ENCODE measurements around the gene BRCC3.

The BRCC3 gene

DNA sequence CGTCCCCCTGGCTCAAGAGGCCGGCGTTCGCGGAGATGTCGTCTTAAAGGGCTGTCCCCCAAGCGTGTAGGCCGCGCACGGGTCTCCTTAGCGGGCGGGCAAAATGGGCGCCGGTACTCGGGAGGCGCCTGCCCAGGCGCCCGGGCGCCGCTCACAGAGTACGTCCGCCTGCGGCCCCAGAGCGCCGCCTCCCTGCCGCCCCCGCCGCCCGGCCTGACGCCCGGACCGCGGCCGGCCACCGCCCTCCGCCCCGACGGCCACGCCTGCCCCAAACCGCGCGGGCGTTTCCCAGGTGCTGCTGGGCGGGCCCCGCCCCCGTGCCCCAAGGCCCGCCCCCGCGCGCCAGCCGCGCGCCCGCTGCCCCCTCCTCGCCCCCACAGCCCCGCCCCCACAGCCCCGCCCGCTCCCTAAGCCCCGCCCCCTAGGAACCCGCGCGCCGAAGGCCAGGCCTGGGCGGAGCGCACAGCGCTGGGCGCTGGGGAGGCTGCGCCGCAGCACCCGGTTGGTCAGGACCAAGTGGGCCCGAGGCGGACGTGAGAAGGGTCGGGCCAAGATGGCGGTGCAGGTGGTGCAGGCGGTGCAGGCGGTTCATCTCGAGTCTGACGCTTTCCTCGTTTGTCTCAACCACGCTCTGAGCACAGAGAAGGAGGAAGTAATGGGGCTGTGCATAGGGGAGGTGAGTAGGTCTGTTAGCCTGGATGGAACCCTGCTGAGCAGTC, at the start of gene BRCC3, which contains the start of the genes CMC4 and MTCP1:
BRCC3 (plus strand) TSS at position 534 of the 719 bp plus-strand sequence; CDS start at position 554, 20 bp downstream.
CMC4 (minus strand) TSS at position 162 of the 719 bp plus-strand sequence. CDS start 7,113 bp downstream, outside the sequence.
MTCP1 (minus strand) TSS at position 162 of the 719 bp plus-strand sequence. CDS start 5,126 bp downstream, outside the sequence.
- DNase-seq (ENCODE audit: low read depth) = peak; percentile 40
- peak within 1 kb of the TSS; percentile 70 for H3K4me3 ChIP-seq (ENCODE audit: low read depth, low read length)

- H3K4me3 ChIP-seq (ENCODE audit: low read depth, low read length) = no peak within 1 kb of the TSS
- DNase-seq (ENCODE audit: low read depth) = no peak
These were observed 48.7 kb upstream of the BRCC3 start, which contains the start of gene F8 for GRCh38 chrX:155022585-155022984. F8 (minus strand) TSS chrX:155022723; CDS start chrX:155022552, 171 bp downstream.

- no peak overlapping the region for H3K4me3 ChIP-seq (ENCODE audit: low read depth, low read length)
- DNase-seq (ENCODE audit: low read depth) = no peak
These were observed 47.1 kb upstream of the BRCC3 start for GRCh38 chrX:155023907-155024833.

- H3K4me3 ChIP-seq (ENCODE audit: low read depth, low read length) = peak overlapping the region; percentile 67
- DNase-seq (ENCODE audit: low read depth) = no peak
These were observed 44.9 kb upstream of the BRCC3 start for GRCh38 chrX:155026420-155026726.

DNA sequence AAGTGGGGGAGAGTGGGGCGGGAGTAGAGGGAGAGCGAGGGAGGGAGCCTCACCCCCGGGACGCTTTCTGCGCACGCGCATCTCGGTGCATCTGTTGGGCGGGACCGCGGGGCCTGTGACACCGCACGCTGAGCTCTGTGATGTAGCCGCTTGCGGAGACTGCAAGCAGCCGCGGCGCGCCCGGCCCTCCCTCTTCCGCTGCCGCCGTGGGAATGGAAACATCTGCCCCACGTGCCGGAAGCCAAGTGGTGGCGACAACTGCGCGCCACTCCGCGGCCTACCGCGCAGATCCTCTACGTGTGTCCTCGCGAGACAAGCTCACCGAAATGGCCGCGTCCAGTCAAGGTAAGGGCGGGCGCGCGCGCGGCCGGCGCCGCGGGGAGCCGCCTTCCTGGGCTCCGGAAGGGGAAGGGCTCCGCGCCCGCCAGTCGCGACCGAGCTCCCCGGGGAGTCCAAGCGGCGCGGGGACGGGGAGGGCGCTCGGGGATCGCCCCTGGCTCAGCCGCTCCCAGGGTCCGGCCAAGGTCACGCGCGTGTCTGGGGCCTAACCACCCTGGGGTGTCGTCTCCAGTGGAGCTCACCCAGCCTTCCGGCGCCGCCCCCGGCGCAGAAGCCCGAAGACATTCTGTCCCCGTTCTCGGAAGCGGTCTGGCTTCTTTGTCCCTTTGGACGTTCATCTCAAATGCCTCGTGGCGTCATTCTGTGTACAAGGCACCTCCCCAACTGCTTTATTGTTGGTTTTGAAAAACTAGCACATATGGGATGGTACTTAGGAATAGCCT, 44.4 kb upstream of the BRCC3 start, which contains the start of gene FUNDC2:
FUNDC2 (plus strand) TSS at position 118 of the 782 bp plus-strand sequence; CDS start at position 213, 95 bp downstream.
- peak within 1 kb of the TSS; percentile 67 for H3K4me3 ChIP-seq (ENCODE audit: low read depth, low read length)

GRCh38 chrX:155027509-155028066, 43.7 kb upstream of the BRCC3 start:
- DNase-seq (ENCODE audit: low read depth) = no peak
- H3K4me3 ChIP-seq (ENCODE audit: low read depth, low read length) = peak overlapping the region; percentile 67

More for the DNA sequence above, 44.4 kb upstream of the BRCC3 start, which contains the start of gene FUNDC2:
- peak; percentile 80 for DNase-seq (ENCODE audit: low read depth)

GRCh38 chrX:155028129-155028528, 43.2 kb upstream of the BRCC3 start:
- DNase-seq (ENCODE audit: low read depth) = no peak
- peak overlapping the region; percentile 67 for H3K4me3 ChIP-seq (ENCODE audit: low read depth, low read length)

GRCh38 chrX:155028877-155029291, 42.4 kb upstream of the BRCC3 start:
- DNase-seq (ENCODE audit: low read depth) = no peak
- no peak overlapping the region for H3K4me3 ChIP-seq (ENCODE audit: low read depth, low read length)

DNA sequence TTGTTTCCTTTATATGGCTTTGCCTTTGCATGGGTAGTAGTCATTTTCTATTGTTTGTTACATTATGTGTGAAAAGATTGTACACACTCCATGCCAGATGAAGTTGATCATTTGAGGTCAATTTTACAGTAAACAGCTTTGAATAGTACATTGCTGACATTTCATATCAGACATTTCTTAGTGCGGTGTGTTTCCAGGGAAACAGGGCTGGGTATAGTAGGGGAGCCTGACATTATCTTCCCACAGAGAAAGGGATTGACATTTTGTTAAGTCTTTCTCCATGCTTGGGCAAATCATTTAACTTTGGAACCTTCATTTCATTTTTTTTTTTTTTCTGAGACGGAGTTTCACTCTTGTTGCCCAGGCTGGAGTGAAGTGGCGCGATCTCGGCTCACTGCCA, 39.7 kb upstream of the BRCC3 start:
- no peak overlapping the region for H3K4me3 ChIP-seq (ENCODE audit: low read depth, low read length)
- no peak for DNase-seq (ENCODE audit: low read depth)

- H3K4me3 ChIP-seq (ENCODE audit: low read depth, low read length) = no peak overlapping the region
- DNase-seq (ENCODE audit: low read depth) = no peak
These were observed 35.6 kb upstream of the BRCC3 start for GRCh38 chrX:155035688-155036087.

DNA sequence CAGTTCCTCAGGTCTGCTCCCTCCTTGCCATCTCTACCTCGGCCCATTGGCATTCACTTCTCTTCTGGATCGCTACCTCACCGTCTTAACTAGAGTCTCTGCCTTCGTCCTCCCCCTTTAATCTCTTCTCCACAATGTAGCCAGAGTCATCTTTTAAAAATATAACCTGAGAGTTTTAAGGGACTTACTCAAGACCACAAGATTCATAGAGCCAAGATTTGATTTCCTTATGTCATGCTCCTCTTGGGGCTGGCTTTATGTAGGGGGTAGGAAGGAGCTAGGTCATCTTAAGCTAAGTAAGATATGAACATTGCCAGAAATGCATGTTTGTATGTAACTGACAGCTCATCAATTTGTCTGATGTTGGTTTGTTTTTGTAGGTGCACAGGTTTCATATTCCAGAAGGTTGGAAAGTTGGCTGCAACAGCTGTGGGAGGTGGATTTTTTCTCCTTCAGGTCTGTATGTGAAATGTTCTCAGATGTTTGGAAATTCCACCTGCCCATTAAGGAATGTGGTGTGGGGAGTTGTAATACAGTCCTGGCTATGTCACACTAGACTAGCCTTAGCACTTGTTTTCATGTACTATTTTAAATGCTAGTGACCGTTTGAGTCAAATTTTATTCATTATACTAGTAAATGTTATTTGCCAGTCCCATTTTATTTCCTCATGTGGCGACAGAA, 25.0 kb upstream of the BRCC3 start:
- no peak for DNase-seq (ENCODE audit: low read depth)
- no peak overlapping the region for H3K4me3 ChIP-seq (ENCODE audit: low read depth, low read length)

GRCh38 chrX:155046811-155047528, 24.3 kb upstream of the BRCC3 start:
- no peak overlapping the region for H3K4me3 ChIP-seq (ENCODE audit: low read depth, low read length)
- DNase-seq (ENCODE audit: low read depth) = no peak

DNA sequence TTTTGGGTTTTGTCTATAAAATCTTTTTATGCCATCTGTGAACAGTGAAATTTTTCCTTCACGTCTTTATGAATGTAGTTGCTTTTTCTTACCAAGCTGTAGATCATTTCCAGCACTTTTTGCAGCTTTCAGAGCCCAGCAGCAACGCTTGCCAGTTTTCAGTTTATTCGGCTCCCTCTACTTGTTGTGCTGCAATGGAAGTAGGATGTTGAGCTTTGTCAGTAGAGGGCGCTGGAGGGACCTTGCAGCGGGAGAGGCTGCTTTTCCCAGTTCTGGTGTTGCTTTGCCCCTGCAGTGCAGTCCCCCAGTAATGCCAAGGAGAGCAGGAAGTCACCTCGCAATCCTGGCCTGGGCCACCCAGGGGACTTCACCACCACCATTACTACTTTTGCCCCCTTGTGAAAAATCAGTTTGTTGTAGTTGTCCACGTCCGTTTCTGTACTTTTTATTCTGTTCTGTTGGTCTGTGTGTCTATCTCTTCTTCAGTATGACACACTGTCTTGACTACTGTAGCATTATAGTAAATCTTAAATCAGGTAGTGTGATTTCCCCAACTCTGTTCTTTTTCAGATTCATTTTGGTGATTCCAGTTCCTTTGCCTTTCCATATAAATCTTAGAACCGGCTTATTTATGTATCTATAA, 22.2 kb upstream of the BRCC3 start:
- DNase-seq (ENCODE audit: low read depth) = no peak
- no peak overlapping the region for H3K4me3 ChIP-seq (ENCODE audit: low read depth, low read length)

DNA sequence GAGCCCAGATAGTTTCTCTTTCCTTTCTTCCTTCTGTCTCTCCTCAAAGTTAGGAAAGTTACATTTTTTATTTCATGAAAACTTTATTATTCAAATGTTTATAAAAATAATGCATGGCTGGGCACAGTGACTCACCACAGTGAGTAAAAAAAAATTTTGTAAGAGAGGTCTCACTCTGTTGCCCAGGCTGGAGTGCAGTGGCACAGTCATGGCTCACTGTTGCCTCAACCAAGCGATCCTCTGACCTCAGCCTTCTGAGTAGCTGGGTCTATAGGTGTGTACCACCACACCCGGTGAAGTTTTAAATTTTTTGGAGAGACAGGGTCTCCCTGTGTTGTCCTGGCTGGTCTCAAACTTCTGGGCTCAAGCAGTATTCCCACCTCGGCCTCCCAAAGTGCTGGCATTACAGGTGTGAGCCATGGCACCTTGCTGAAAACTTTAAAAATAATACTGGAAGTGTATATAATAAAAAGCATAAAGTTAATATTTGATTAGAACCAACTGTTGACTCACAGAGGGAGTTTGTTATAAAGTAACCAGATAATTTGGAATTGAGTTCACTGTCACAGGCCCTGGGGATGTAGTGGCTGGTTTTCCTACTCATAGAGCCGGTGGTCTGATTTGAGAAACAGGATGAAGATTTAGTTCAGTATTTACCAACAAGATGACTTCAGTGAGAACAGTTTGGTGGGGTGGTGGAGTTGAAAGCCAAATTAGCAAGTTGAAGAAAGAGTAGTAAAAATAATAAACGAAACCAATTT, 18.4 kb upstream of the BRCC3 start:
- no peak overlapping the region for H3K4me3 ChIP-seq (ENCODE audit: low read depth, low read length)
- DNase-seq (ENCODE audit: low read depth) = no peak

GRCh38 chrX:155053656-155054055, 17.7 kb upstream of the BRCC3 start:
- no peak for DNase-seq (ENCODE audit: low read depth)
- H3K4me3 ChIP-seq (ENCODE audit: low read depth, low read length) = no peak overlapping the region

DNA sequence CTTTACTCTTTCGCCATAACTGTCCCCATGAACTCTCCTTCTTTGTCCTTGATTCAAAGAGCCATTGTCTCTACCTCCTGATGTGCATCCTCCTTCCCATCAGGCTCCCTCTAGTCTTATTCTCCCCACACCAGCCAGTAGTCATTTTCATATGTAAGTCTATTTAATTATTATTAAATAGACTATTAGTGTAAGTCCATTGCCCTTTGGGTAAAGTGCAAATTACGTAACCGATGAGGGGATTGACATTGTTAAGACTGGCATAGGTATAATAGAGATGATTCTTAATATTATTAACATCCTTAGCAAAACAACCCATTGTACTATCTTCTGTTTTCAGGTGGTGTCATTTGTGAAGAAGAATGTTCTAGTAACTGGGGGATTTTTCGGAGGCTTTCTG, 17.1 kb upstream of the BRCC3 start:
- no peak overlapping the region for H3K4me3 ChIP-seq (ENCODE audit: low read depth, low read length)
- no peak for DNase-seq (ENCODE audit: low read depth)

DNA sequence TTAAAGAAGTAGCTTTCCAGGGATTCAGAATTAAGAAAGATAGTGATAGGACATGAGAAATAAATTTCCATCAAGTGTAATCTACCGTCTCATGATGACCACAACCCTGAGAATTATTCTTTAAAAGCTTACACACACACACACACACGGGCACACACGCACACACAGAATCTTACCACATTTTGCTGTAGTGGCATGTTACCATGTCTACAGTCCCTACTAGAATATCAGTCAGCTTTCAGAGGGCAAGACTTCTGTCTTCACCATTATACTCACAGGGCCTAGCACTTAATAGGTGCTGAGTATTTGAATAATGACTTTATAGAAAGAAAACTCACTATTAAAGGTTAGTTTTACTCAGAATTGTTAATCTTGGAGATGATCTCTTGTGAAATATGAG, 15.8 kb upstream of the BRCC3 start:
- no peak overlapping the region for H3K4me3 ChIP-seq (ENCODE audit: low read depth, low read length)
- DNase-seq (ENCODE audit: low read depth) = no peak

Measured in skeletal muscle cell (primary cell).